HCT116 (cell line): Measurements from ENCODE around the gene MRPS23. TPM values are rescaled to one million over a fixed set of nuclear protein-coding genes. Genes with fewer than 3 reads are reported as not detected.

Experiments
- ATAC-seq: fragments of 200-7000 bp; cut with Tn5 transposase; 2 replicates; pipeline ENCODE4 v1.9.1; 2020; ENCODE audit warnings: mild to moderate bottlenecking, moderate library complexity
- BruUV-seq: library from RNA; stranded (reverse); fragments of 400-500 nt; replicated peaks from 2 replicates; lab custom pipeline; 2021; lab: Mats Ljungman, UMichigan
- CTCF ChIA-PET: fragments of 300-600 bp; sonication (Branson Sonifier 250); formaldehyde crosslinking; loops from one replicate; lab custom pipeline; 2021; ENCODE audit warnings: antibody characterized with exemption; lab: Charles Lee
- POLR2A ChIA-PET: fragments of 300-600, 350-600 bp; sonication (Branson Sonifier 250); formaldehyde crosslinking; loops from one replicate; lab custom pipeline; 2021; ENCODE audit warnings: antibody characterized with exemption; lab: Charles Lee
- RAD21 ChIA-PET, 2 experiments: fragments of 300-600 bp; sonication (Branson Sonifier 250); formaldehyde crosslinking; loops; one replicate each; lab custom pipeline; 2023; ENCODE audit warnings: low total read pairs in 2 of 2; ENCODE audit not compliant: uncharacterized antibody in 2 of 2, unreplicated experiment in 2 of 2, low non-redundant PET in 1 of 2; lab: Charles Lee
- DNase-seq: peaks from one replicate; pipeline ENCODE4 v3.0.0-alpha.2; 2010; ENCODE audit warnings: low read depth, low spot score
- H2AFZ ChIP-seq: fragments of 200-600 bp; shearing (Covaris generic), sonication (generic); 2 replicates; pipeline ENCODE4 v1.6.1; 2017; ENCODE audit warnings: low read depth, mixed run types, mixed read lengths, antibody characterized with exemption, low read length; ENCODE audit not compliant: poor library complexity, severe bottlenecking
- H3K27ac ChIP-seq: 2 replicates; pipeline ENCODE4 v1.5.1; 2012; ENCODE audit warnings: low read depth, low read length
- H3K27me3 ChIP-seq: fragments of 200-600 bp; sonication (generic); 2 replicates; pipeline ENCODE4 v1.6.1; 2016; ENCODE audit warnings: mixed run types, low read length, mixed read lengths; ENCODE audit not compliant: insufficient read depth
- H3K36me3 ChIP-seq, 2 experiments: fragments of 200-500 bp in 1 of 2; fragments of 200-600 bp in 1 of 2; sonication (Bioruptor generic) in 1 of 2; sonication (generic) in 1 of 2; 2 replicates each; pipeline versions ENCODE4 v1.5.1 to v1.6.1; 2014 to 2016; ENCODE audit warnings: low read length in 2 of 2, inconsistent platforms in 1 of 2, mixed read lengths in 1 of 2, mixed run types in 1 of 2; ENCODE audit not compliant: insufficient read depth in 2 of 2, control insufficient read depth in 1 of 2
- H3K4me1 ChIP-seq, 2 experiments: fragments of 200-600 bp in 1 of 2; sonication (generic) in 1 of 2; 2 replicates each; pipeline versions ENCODE4 v1.5.1 to v1.6.1; 2012 to 2017; ENCODE audit warnings: low read length in 2 of 2, inconsistent platforms in 1 of 2, mild to moderate bottlenecking in 1 of 2, mixed read lengths in 1 of 2, mixed run types in 1 of 2, moderate library complexity in 1 of 2; ENCODE audit not compliant: insufficient read depth in 2 of 2, control insufficient read depth in 1 of 2
- H3K4me2 ChIP-seq: fragments of 200-600 bp; sonication (generic); 2 replicates; pipeline ENCODE4 v1.6.1; 2017; ENCODE audit warnings: mixed run types, low read length, mixed read lengths
- H3K4me3 ChIP-seq, 2 experiments: fragments of 200-600 bp in 1 of 2; sonication (generic) in 1 of 2; replicated peaks in 1 of 2; 2 replicates each; pipeline ENCODE4 v1.5.1; 2011 to 2016; ENCODE audit warnings: low read length in 2 of 2, control low read depth in 1 of 2, low read depth in 1 of 2, mild to moderate bottlenecking in 1 of 2, mixed read lengths in 1 of 2, mixed run types in 1 of 2
- H3K79me2 ChIP-seq: fragments of 200-600 bp; sonication (generic); 2 replicates; pipeline ENCODE4 v1.6.1; 2017; ENCODE audit warnings: mild to moderate bottlenecking, mixed run types, low read length, moderate library complexity, mixed read lengths; ENCODE audit not compliant: insufficient read depth
- H3K9ac ChIP-seq: fragments of 200-600 bp; sonication (generic); 2 replicates; pipeline ENCODE4 v1.6.1; 2016; ENCODE audit warnings: low read length, mixed read lengths
- H3K9me2 ChIP-seq: fragments of 200-600 bp; sonication (generic), shearing (Covaris generic); 2 replicates; pipeline ENCODE4 v1.6.1; 2017; ENCODE audit warnings: mixed run types, mild to moderate bottlenecking, moderate library complexity; ENCODE audit not compliant: insufficient read depth
- H3K9me3 ChIP-seq, 2 experiments: fragments of 200-500 bp in 1 of 2; fragments of 200-600 bp in 1 of 2; sonication (Bioruptor generic) in 1 of 2; sonication (generic) in 1 of 2; 2 replicates each; pipeline ENCODE4 v1.6.1; 2014 to 2017; ENCODE audit warnings: low read length in 2 of 2, mixed read lengths in 2 of 2, inconsistent platforms in 1 of 2, low read depth in 1 of 2, mild to moderate bottlenecking in 1 of 2, mixed run types in 1 of 2, moderate library complexity in 1 of 2; ENCODE audit not compliant: control insufficient read depth in 1 of 2, insufficient read depth in 1 of 2
- H4K20me1 ChIP-seq: fragments of 200-600 bp; sonication (generic), shearing (Covaris generic); 2 replicates; pipeline ENCODE4 v1.6.1; 2017; ENCODE audit warnings: mixed run types, mild to moderate bottlenecking, moderate library complexity; ENCODE audit not compliant: insufficient read depth
- ATF3 ChIP-seq: IDR thresholded peaks from 2 replicates; pipeline ENCODE4 v1.6.1; 2012
- CEBPB ChIP-seq: IDR thresholded peaks from 2 replicates; pipeline ENCODE4 v1.6.1; 2012; ENCODE audit warnings: low read depth
- JUND ChIP-seq: IDR thresholded peaks from 2 replicates; pipeline ENCODE4 v1.6.1; 2012
- MAX ChIP-seq: IDR thresholded peaks from 2 replicates; pipeline ENCODE4 v1.6.1; 2012
- POLR2A ChIP-seq: IDR thresholded peaks from 2 replicates; pipeline ENCODE4 v1.7.0; 2011; ENCODE audit warnings: borderline replicate concordance; ENCODE audit not compliant: insufficient read depth, insufficient read length; ENCODE audit errors: extremely low read depth
- REST ChIP-seq: IDR thresholded peaks from 2 replicates; pipeline ENCODE4 v1.6.1; 2012; ENCODE audit warnings: low read depth
- SIN3A ChIP-seq: IDR thresholded peaks from 2 replicates; pipeline ENCODE4 v1.6.1; 2012; ENCODE audit warnings: low read depth
- TCF7L2 ChIP-seq: IDR thresholded peaks from 2 replicates; pipeline ENCODE4 v1.7.0; 2011; ENCODE audit warnings: borderline replicate concordance, inconsistent platforms; ENCODE audit not compliant: insufficient read depth, insufficient read length; ENCODE audit errors: extremely low read depth
- YY1 ChIP-seq: IDR thresholded peaks from 2 replicates; pipeline ENCODE4 v1.6.1; 2011; ENCODE audit warnings: low read length, low read depth, moderate library complexity, mild to moderate bottlenecking; ENCODE audit not compliant: insufficient replicate concordance; ENCODE audit errors: extremely low read depth
- ZBTB33 ChIP-seq: IDR thresholded peaks from 2 replicates; pipeline ENCODE4 v1.6.1; 2011; ENCODE audit warnings: mild to moderate bottlenecking, low read length, moderate library complexity; ENCODE audit not compliant: insufficient replicate concordance; ENCODE audit errors: extremely low read depth
- ZFX ChIP-seq: fragments of 450-650 bp; IDR thresholded peaks from 2 replicates; pipeline ENCODE4 v1.6.1; 2017
- intact Hi-C: fragments of 100-400 bp; cut with micrococcal nuclease; formaldehyde crosslinking; loops from 2 replicates; pipeline ENCODE4 v1.10.0; 2022
- total RNA-seq: library from RNA; stranded (reverse); gene quantifications from one replicate; pipeline ENCODE4 v1.2.1, GENCODE V29; 2021; ENCODE audit not compliant: unreplicated experiment

The MRPS23 gene
- total RNA-seq, 1 experiment from 2014 or later = 109 TPM

GRCh38 chr17:57872536-57872935 is 22.7 kb upstream of the MRPS23 start (continued):
- TF ChIP-seq REST = no peak
- TF ChIP-seq TCF7L2 = no peak

- Histone ChIP-seq H3K4me3 (no peak overlapping the region), H3K4me1 (peaks cover 72 to 98% of the 10 kb centered on the region in 2 experiments), H3K4me2 (no peak overlapping the region), H3K27me3 (no peaks in the 10 kb centered on the region), H3K9ac (no peak overlapping the region), H3K9me2 (no peaks in the 10 kb centered on the region), H3K27ac (no peak overlapping the region), H3K79me2 (peaks cover 4% of the 10 kb centered on the region; the same call in 1 of the 2 replicates), H2AFZ (no peak overlapping the region), H3K36me3 (peaks cover 2 to 35% of the 10 kb centered on the region in 2 experiments; a peak in 2 of 4 replicates), H3K9me3 (no peaks in the 10 kb centered on the region), H4K20me1 (no peaks in the 10 kb centered on the region)
- no TSS peak for BruUV-seq
- ATAC-seq (no peak), DNase-seq (no peak)
- ChIA-PET POLR2A (no interaction called here), CTCF (no interaction called here), RAD21 (no interaction called here)
- intact Hi-C loops = no loop called here
- TF ChIP-seq ATF3 (no peak), POLR2A (no peak), SIN3A (no peak), ZFX (no peak), YY1 (no peak), ZBTB33 (no peak), MAX (no peak), CEBPB (no peak), JUND (no peak)
Measured at GRCh38 chr17:57871863-57872262, 22.0 kb upstream of the MRPS23 start.
